Neuronal stem cell (in vitro differentiated cells): ENCODE measurements around the gene ANAPC15.
"Not testable (repeated sequence)": the region's sequence is repeated elsewhere in the genome, so short reads cannot be mapped to it uniquely, and the experiment has no call there.

ENCODE experiments used
- DNase-seq: peaks from one replicate; pipeline ENCODE4 v3.0.0-alpha.2; 2013; ENCODE audit warnings: low spot score
- H2AFZ ChIP-seq: one replicate; pipeline ENCODE4 v1.6.1; 2013; ENCODE audit warnings: mild to moderate bottlenecking, low read length, inconsistent platforms
- H2AK5ac ChIP-seq: 2 replicates; pipeline ENCODE4 v1.6.1; 2013; ENCODE audit warnings: low read depth, mild to moderate bottlenecking, inconsistent platforms, low read length, moderate library complexity, mixed read lengths
- H2BK120ac ChIP-seq: 2 replicates; pipeline ENCODE4 v1.6.1; 2013; ENCODE audit warnings: low read depth, mild to moderate bottlenecking, inconsistent platforms, low read length, moderate library complexity, mixed read lengths
- H2BK12ac ChIP-seq: one replicate; pipeline ENCODE4 v1.6.1; 2013; ENCODE audit warnings: low read length, inconsistent platforms
- H2BK15ac ChIP-seq: 2 replicates; pipeline ENCODE4 v1.6.1; 2013; ENCODE audit warnings: mild to moderate bottlenecking, low read length, inconsistent platforms, mixed read lengths
- H2BK5ac ChIP-seq: one replicate; pipeline ENCODE4 v1.6.1; 2013; ENCODE audit warnings: inconsistent platforms, mild to moderate bottlenecking, low read length, moderate library complexity
- H3K14ac ChIP-seq: one replicate; pipeline ENCODE4 v1.6.1; 2013; ENCODE audit warnings: low read length, inconsistent platforms
- H3K18ac ChIP-seq: 2 replicates; pipeline ENCODE4 v1.6.1; 2013; ENCODE audit warnings: low read length, inconsistent platforms
- H3K23ac ChIP-seq: 2 replicates; pipeline ENCODE4 v1.6.1; 2013; ENCODE audit warnings: low read depth, mild to moderate bottlenecking, mixed read lengths, low read length, inconsistent platforms; ENCODE audit not compliant: poor library complexity
- H3K27ac ChIP-seq: replicated peaks from 3 replicates; pipeline ENCODE4 v1.5.1; 2013; ENCODE audit warnings: low read length, inconsistent platforms
- H3K27me3 ChIP-seq, 3 experiments: 2 replicates each; pipeline ENCODE4 v1.6.1; 2013; ENCODE audit warnings: low read length in 3 of 3, mild to moderate bottlenecking in 2 of 3, inconsistent platforms in 1 of 3, low read depth in 1 of 3, mixed read lengths in 1 of 3, moderate library complexity in 1 of 3; ENCODE audit not compliant: control insufficient read depth in 3 of 3, insufficient read depth in 3 of 3
- H3K36me3 ChIP-seq, 2 donors: replicated peaks in 1 of 2; 2 replicates each; pipeline ENCODE4 v1.6.1; 2013; ENCODE audit warnings: low read length in 2 of 2; ENCODE audit not compliant: control insufficient read depth in 2 of 2, insufficient read depth in 2 of 2
- H3K4ac ChIP-seq: 2 replicates; pipeline ENCODE4 v1.6.1; 2013; ENCODE audit warnings: inconsistent platforms, mild to moderate bottlenecking, low read length, moderate library complexity
- H3K4me1 ChIP-seq, 2 donors: 1 replicate in 1 of 2; 2 replicates in 1 of 2; pipeline ENCODE4 v1.6.1; 2013; ENCODE audit warnings: low read length in 2 of 2, low read depth in 1 of 2; ENCODE audit not compliant: control insufficient read depth in 2 of 2, insufficient read depth in 1 of 2
- H3K4me2 ChIP-seq: one replicate; pipeline ENCODE4 v1.6.1; 2013; ENCODE audit warnings: mild to moderate bottlenecking, low read length, inconsistent platforms; ENCODE audit not compliant: insufficient read depth, poor library complexity, severe bottlenecking
- H3K4me3 ChIP-seq, 2 donors: 2 replicates each; pipeline ENCODE4 v1.5.1; 2013; ENCODE audit warnings: low read length in 2 of 2, mild to moderate bottlenecking in 2 of 2, inconsistent platforms in 1 of 2, moderate library complexity in 1 of 2
- H3K79me1 ChIP-seq: one replicate; pipeline ENCODE4 v1.6.1; 2013; ENCODE audit warnings: low read depth, mild to moderate bottlenecking, inconsistent platforms, low read length, moderate library complexity
- H3K9ac ChIP-seq: one replicate; pipeline ENCODE4 v1.6.1; 2013; ENCODE audit warnings: mild to moderate bottlenecking, low read depth, low read length, inconsistent platforms; ENCODE audit not compliant: poor library complexity
- H3K9me3 ChIP-seq, 2 donors: replicated peaks in 1 of 2; 2 replicates each; pipeline versions ENCODE3 to v1.6.1; 2013; ENCODE audit warnings: low read length in 2 of 2, mild to moderate bottlenecking in 2 of 2, inconsistent platforms in 1 of 2, low read depth in 1 of 2, mixed read lengths in 1 of 2, moderate library complexity in 1 of 2; ENCODE audit not compliant: control insufficient read depth in 2 of 2, insufficient read depth in 1 of 2
- H4K8ac ChIP-seq: one replicate; pipeline ENCODE4 v1.6.1; 2013; ENCODE audit warnings: low read depth, mild to moderate bottlenecking, inconsistent platforms, low read length, moderate library complexity
- H4K91ac ChIP-seq: one replicate; pipeline ENCODE4 v1.6.1; 2013; ENCODE audit warnings: low read length, low read depth, mild to moderate bottlenecking, inconsistent platforms; ENCODE audit not compliant: poor library complexity
- WGBS, 2 donors: extraction: QIAGEN DNeasy Blood & Tissue Kit; methylation state at CpG; one replicate each; pipeline ENCODE4 v1.1.7; 2013; ENCODE audit warnings: missing lambda C conversion rate in 2 of 2, mixed read lengths in 1 of 2; ENCODE audit not compliant: insufficient read length in 2 of 2, insufficient replicate concordance in 1 of 2; ENCODE audit errors: extremely low coverage in 2 of 2; 5-methylcytosine and 5-hydroxymethylcytosine counted together

ANAPC15 gene

GRCh38 chr11:72135891-72136683 is 23.6 kb upstream of the ANAPC15 start:
- H3K4me2 ChIP-seq: no peak overlapping the region
- no peaks in the 10 kb centered on the region for H3K9me3 ChIP-seq
- H2BK15ac ChIP-seq: no peak overlapping the region
- H2AFZ ChIP-seq: no peak overlapping the region
- H2AK5ac ChIP-seq: peak overlapping the region; percentile 91
- peak overlapping the region; percentile 91 for H3K23ac ChIP-seq
- H2BK5ac ChIP-seq: no peak overlapping the region
- DNase-seq: no peak
- peaks cover 0 to 16% (median 4%) of the 10 kb centered on the region in 3 experiments for H3K27me3 ChIP-seq
- H3K4ac ChIP-seq: no peak overlapping the region
- no peak overlapping the region for H4K8ac ChIP-seq
- no peak overlapping the region for H2BK120ac ChIP-seq
- peak overlapping the region; percentile 60 for H3K9ac ChIP-seq
- no peaks in the 10 kb centered on the region for H3K36me3 ChIP-seq
- peaks cover 2% of the 10 kb centered on the region for H3K79me1 ChIP-seq
- no peak overlapping the region for H3K27ac ChIP-seq
- no peak overlapping the region for H3K18ac ChIP-seq
- no CpG with 5 or more reads among the region's 14 CpGs for WGBS, 2 donors
- no peak overlapping the region for H2BK12ac ChIP-seq
- H3K4me1 ChIP-seq: no peaks in the 10 kb centered on the region
- H4K91ac ChIP-seq: no peak overlapping the region
- no peak overlapping the region for H3K14ac ChIP-seq
- peak overlapping the region in 1 of 2 donors; percentile 3 for H3K4me3 ChIP-seq

- Histone ChIP-seq H2AK5ac (peak within 1 kb of the TSS; percentile 91), H3K9ac (peak within 1 kb of the TSS; percentile 60), H3K23ac (peak within 1 kb of the TSS; percentile 91), H3K4me3 (peak within 1 kb of the TSS in 1 of 2 donors; percentile 3)
- not testable (repeated sequence) for H3K18ac ChIP-seq, H3K4me2 ChIP-seq, DNase-seq, H3K14ac ChIP-seq, H3K4me1 ChIP-seq, H3K9me3 ChIP-seq, H3K36me3 ChIP-seq, H3K27ac ChIP-seq, H4K91ac ChIP-seq, H3K4ac ChIP-seq, H4K8ac ChIP-seq, H3K79me1 ChIP-seq, H2BK12ac ChIP-seq, H2BK5ac ChIP-seq, H3K27me3 ChIP-seq, H2AFZ ChIP-seq, H2BK120ac ChIP-seq, H2BK15ac ChIP-seq
- no CpG with 5 or more reads among the region's 4 CpGs for WGBS, 2 donors
Measured at GRCh38 chr11:72135473-72135872, 23.0 kb upstream of the ANAPC15 start, which contains the start of gene FOLR3. Gene FOLR3 (plus strand): TSS chr11:72135725. CDS start chr11:72135953, 228 bp downstream.

- no peak overlapping the region for H4K8ac ChIP-seq
- H3K9ac ChIP-seq: no peak overlapping the region
- WGBS, 2 donors: no CpG with 5 or more reads among the region's 2 CpGs
- H3K23ac ChIP-seq: no peak overlapping the region
- H2BK120ac ChIP-seq: no peak overlapping the region
- no peak overlapping the region for H2AFZ ChIP-seq
- H2BK15ac ChIP-seq: no peak overlapping the region
- H3K27ac ChIP-seq: no peak overlapping the region
- H2AK5ac ChIP-seq: no peak overlapping the region
- peaks cover 0 to 8% of the 10 kb centered on the region in 2 donors for H3K9me3 ChIP-seq
- no peak for DNase-seq
- no peak overlapping the region for H3K4me2 ChIP-seq
- H3K18ac ChIP-seq: no peak overlapping the region
- H3K36me3 ChIP-seq: no peaks in the 10 kb centered on the region
- H3K4me3 ChIP-seq: no peak overlapping the region
- H3K79me1 ChIP-seq: peaks cover 2% of the 10 kb centered on the region
- no peaks in the 10 kb centered on the region for H3K4me1 ChIP-seq
- no peak overlapping the region for H3K14ac ChIP-seq
- H3K27me3 ChIP-seq: peaks cover 0 to 10% (median 2%) of the 10 kb centered on the region in 3 experiments
- no peak overlapping the region for H2BK12ac ChIP-seq
- no peak overlapping the region for H2BK5ac ChIP-seq
- H3K4ac ChIP-seq: no peak overlapping the region
- no peak overlapping the region for H4K91ac ChIP-seq
Measured at GRCh38 chr11:72132646-72133045, 20.2 kb upstream of the ANAPC15 start.

GRCh38 chr11:72129381-72129780 is 16.9 kb upstream of the ANAPC15 start:
- DNase-seq: no peak
- WGBS, 2 donors: no CpG with 5 or more reads among the region's 3 CpGs
- H3K4me2 ChIP-seq: no peak overlapping the region
- peaks cover 0 to 10% (median 2%) of the 10 kb centered on the region in 3 experiments for H3K27me3 ChIP-seq
- H3K23ac ChIP-seq: no peak overlapping the region
- no peak overlapping the region for H3K4ac ChIP-seq
- H3K18ac ChIP-seq: no peak overlapping the region
- H3K14ac ChIP-seq: no peak overlapping the region
- H3K9ac ChIP-seq: no peak overlapping the region
- no peak overlapping the region for H2BK5ac ChIP-seq
- no peak overlapping the region for H2BK15ac ChIP-seq
- no peak overlapping the region for H2BK12ac ChIP-seq
- no peaks in the 10 kb centered on the region for H3K36me3 ChIP-seq
- H3K4me3 ChIP-seq: no peak overlapping the region
- H3K79me1 ChIP-seq: no peaks in the 10 kb centered on the region
- H3K9me3 ChIP-seq: peaks cover 0 to 8% of the 10 kb centered on the region in 2 donors
- H2BK120ac ChIP-seq: no peak overlapping the region
- no peaks in the 10 kb centered on the region for H3K4me1 ChIP-seq
- no peak overlapping the region for H2AK5ac ChIP-seq
- no peak overlapping the region for H2AFZ ChIP-seq
- H4K91ac ChIP-seq: no peak overlapping the region
- no peak overlapping the region for H3K27ac ChIP-seq
- no peak overlapping the region for H4K8ac ChIP-seq
